Neuronal stem cell (in vitro differentiated cells): ENCODE results near the gene CD200. TPM values are rescaled to one million over a fixed set of nuclear protein-coding genes. Genes with fewer than 3 reads are reported as not detected.

Experiments used
- DNase-seq: peaks from one replicate; pipeline ENCODE4 v3.0.0-alpha.2; 2013; ENCODE audit warnings: low spot score
- H2AFZ ChIP-seq: one replicate; pipeline ENCODE4 v1.6.1; 2013; ENCODE audit warnings: mild to moderate bottlenecking, low read length, inconsistent platforms
- H2AK5ac ChIP-seq: 2 replicates; pipeline ENCODE4 v1.6.1; 2013; ENCODE audit warnings: low read depth, mild to moderate bottlenecking, inconsistent platforms, low read length, moderate library complexity, mixed read lengths
- H2BK120ac ChIP-seq: 2 replicates; pipeline ENCODE4 v1.6.1; 2013; ENCODE audit warnings: low read depth, mild to moderate bottlenecking, inconsistent platforms, low read length, moderate library complexity, mixed read lengths
- H2BK12ac ChIP-seq: one replicate; pipeline ENCODE4 v1.6.1; 2013; ENCODE audit warnings: low read length, inconsistent platforms
- H2BK15ac ChIP-seq: 2 replicates; pipeline ENCODE4 v1.6.1; 2013; ENCODE audit warnings: mild to moderate bottlenecking, low read length, inconsistent platforms, mixed read lengths
- H2BK5ac ChIP-seq: one replicate; pipeline ENCODE4 v1.6.1; 2013; ENCODE audit warnings: inconsistent platforms, mild to moderate bottlenecking, low read length, moderate library complexity
- H3K14ac ChIP-seq: one replicate; pipeline ENCODE4 v1.6.1; 2013; ENCODE audit warnings: low read length, inconsistent platforms
- H3K18ac ChIP-seq: 2 replicates; pipeline ENCODE4 v1.6.1; 2013; ENCODE audit warnings: low read length, inconsistent platforms
- H3K23ac ChIP-seq: 2 replicates; pipeline ENCODE4 v1.6.1; 2013; ENCODE audit warnings: low read depth, mild to moderate bottlenecking, mixed read lengths, low read length, inconsistent platforms; ENCODE audit not compliant: poor library complexity
- H3K27ac ChIP-seq: replicated peaks from 3 replicates; pipeline ENCODE4 v1.5.1; 2013; ENCODE audit warnings: low read length, inconsistent platforms
- H3K27me3 ChIP-seq, 3 experiments: 2 replicates each; pipeline ENCODE4 v1.6.1; 2013; ENCODE audit warnings: low read length in 3 of 3, mild to moderate bottlenecking in 2 of 3, inconsistent platforms in 1 of 3, low read depth in 1 of 3, mixed read lengths in 1 of 3, moderate library complexity in 1 of 3; ENCODE audit not compliant: control insufficient read depth in 3 of 3, insufficient read depth in 3 of 3
- H3K36me3 ChIP-seq, 2 donors: replicated peaks in 1 of 2; 2 replicates each; pipeline ENCODE4 v1.6.1; 2013; ENCODE audit warnings: low read length in 2 of 2; ENCODE audit not compliant: control insufficient read depth in 2 of 2, insufficient read depth in 2 of 2
- H3K4ac ChIP-seq: 2 replicates; pipeline ENCODE4 v1.6.1; 2013; ENCODE audit warnings: inconsistent platforms, mild to moderate bottlenecking, low read length, moderate library complexity
- H3K4me1 ChIP-seq, 2 donors: 1 replicate in 1 of 2; 2 replicates in 1 of 2; pipeline ENCODE4 v1.6.1; 2013; ENCODE audit warnings: low read length in 2 of 2, low read depth in 1 of 2; ENCODE audit not compliant: control insufficient read depth in 2 of 2, insufficient read depth in 1 of 2
- H3K4me2 ChIP-seq: one replicate; pipeline ENCODE4 v1.6.1; 2013; ENCODE audit warnings: mild to moderate bottlenecking, low read length, inconsistent platforms; ENCODE audit not compliant: insufficient read depth, poor library complexity, severe bottlenecking
- H3K4me3 ChIP-seq, 2 donors: 2 replicates each; pipeline ENCODE4 v1.5.1; 2013; ENCODE audit warnings: low read length in 2 of 2, mild to moderate bottlenecking in 2 of 2, inconsistent platforms in 1 of 2, moderate library complexity in 1 of 2
- H3K79me1 ChIP-seq: one replicate; pipeline ENCODE4 v1.6.1; 2013; ENCODE audit warnings: low read depth, mild to moderate bottlenecking, inconsistent platforms, low read length, moderate library complexity
- H3K9ac ChIP-seq: one replicate; pipeline ENCODE4 v1.6.1; 2013; ENCODE audit warnings: mild to moderate bottlenecking, low read depth, low read length, inconsistent platforms; ENCODE audit not compliant: poor library complexity
- H3K9me3 ChIP-seq, 2 donors: replicated peaks in 1 of 2; 2 replicates each; pipeline versions ENCODE3 to v1.6.1; 2013; ENCODE audit warnings: low read length in 2 of 2, mild to moderate bottlenecking in 2 of 2, inconsistent platforms in 1 of 2, low read depth in 1 of 2, mixed read lengths in 1 of 2, moderate library complexity in 1 of 2; ENCODE audit not compliant: control insufficient read depth in 2 of 2, insufficient read depth in 1 of 2
- H4K8ac ChIP-seq: one replicate; pipeline ENCODE4 v1.6.1; 2013; ENCODE audit warnings: low read depth, mild to moderate bottlenecking, inconsistent platforms, low read length, moderate library complexity
- H4K91ac ChIP-seq: one replicate; pipeline ENCODE4 v1.6.1; 2013; ENCODE audit warnings: low read length, low read depth, mild to moderate bottlenecking, inconsistent platforms; ENCODE audit not compliant: poor library complexity
- WGBS, 2 donors: extraction: QIAGEN DNeasy Blood & Tissue Kit; methylation state at CpG; one replicate each; pipeline ENCODE4 v1.1.7; 2013; ENCODE audit warnings: missing lambda C conversion rate in 2 of 2, mixed read lengths in 1 of 2; ENCODE audit not compliant: insufficient read length in 2 of 2, insufficient replicate concordance in 1 of 2; ENCODE audit errors: extremely low coverage in 2 of 2; 5-methylcytosine and 5-hydroxymethylcytosine counted together
- polyA plus RNA-seq, 2 experiments: library from polyadenylated mRNA; stranded (reverse); fragments of 200-250 nt; gene quantifications; one replicate each; pipeline ENCODE4 v1.2.3, GENCODE V29; 2013

The CD200 gene
- polyA plus RNA-seq (2013, experiment 1 of 2), result 82.5 TPM
- 81.2 TPM for polyA plus RNA-seq (2013, experiment 2 of 2)

GRCh38 chr3:112333002-112333380 is at the start of gene CD200:
Gene CD200, plus strand, starts transcription at chr3:112333156. Its CDS starts 57 bp downstream, at chr3:112333213.
- no peak within 1 kb of the TSS for H4K8ac ChIP-seq
- no peak within 1 kb of the TSS for H2BK12ac ChIP-seq
- peak within 1 kb of the TSS; percentile 64 to 94 for H3K4me3 ChIP-seq
- no peak within 1 kb of the TSS for H2BK15ac ChIP-seq
- H2BK5ac ChIP-seq, result peak within 1 kb of the TSS; percentile 97
- peak within 1 kb of the TSS; percentile 56 for H3K4me2 ChIP-seq
- H3K4ac ChIP-seq, result peak within 1 kb of the TSS; percentile 42
- H3K27me3 ChIP-seq, result no peaks in the 10 kb centered on the region
- H3K27ac ChIP-seq, result peak within 1 kb of the TSS; percentile 86
- no peak within 1 kb of the TSS for H2AK5ac ChIP-seq
- H3K79me1 ChIP-seq, result no peaks in the 10 kb centered on the region
- peak within 1 kb of the TSS; percentile 79 for H3K14ac ChIP-seq
- peaks cover 0 to 5% of the 10 kb centered on the region in 2 donors for H3K9me3 ChIP-seq
- peak within 1 kb of the TSS; percentile 88 for H3K23ac ChIP-seq
- H4K91ac ChIP-seq, result peak within 1 kb of the TSS; percentile 59
- WGBS, 2 donors, result no CpG with 5 or more reads among the region's 28 CpGs
- peak; percentile 56 for DNase-seq
- peak within 1 kb of the TSS; percentile 94 for H3K18ac ChIP-seq
- H3K9ac ChIP-seq, result peak within 1 kb of the TSS; percentile 98
- H3K36me3 ChIP-seq, result peaks cover 0 to 23% of the 10 kb centered on the region in 2 donors
- peak within 1 kb of the TSS; percentile 95 for H2AFZ ChIP-seq
- H3K4me1 ChIP-seq, result peaks cover 2 to 7% of the 10 kb centered on the region in 2 donors
- H2BK120ac ChIP-seq, result no peak within 1 kb of the TSS

GRCh38 chr3:112289011-112289410 is 43.9 kb upstream of the CD200 start:
- H3K4ac ChIP-seq, result no peak overlapping the region
- H3K18ac ChIP-seq, result no peak overlapping the region
- H2AFZ ChIP-seq, result no peak overlapping the region
- H3K9me3 ChIP-seq, result peaks cover 0 to 3% of the 10 kb centered on the region in 2 donors
- H3K4me2 ChIP-seq, result no peak overlapping the region
- no peak overlapping the region for H4K91ac ChIP-seq
- peaks cover 0 to 5% of the 10 kb centered on the region in 2 donors for H3K4me1 ChIP-seq
- no peaks in the 10 kb centered on the region for H3K36me3 ChIP-seq
- no peak overlapping the region for H2BK5ac ChIP-seq
- no peak overlapping the region for H3K23ac ChIP-seq
- WGBS, 2 donors, result no CpG with 5 or more reads among the region's 4 CpGs
- H2BK15ac ChIP-seq, result no peak overlapping the region
- H3K9ac ChIP-seq, result no peak overlapping the region
- H2BK12ac ChIP-seq, result no peak overlapping the region
- no peak overlapping the region for H3K14ac ChIP-seq
- H2AK5ac ChIP-seq, result no peak overlapping the region
- H3K27me3 ChIP-seq, result peaks cover 0 to 2% (median 0%) of the 10 kb centered on the region in 3 experiments
- H4K8ac ChIP-seq, result no peak overlapping the region
- no peaks in the 10 kb centered on the region for H3K79me1 ChIP-seq
- H2BK120ac ChIP-seq, result no peak overlapping the region
- no peak overlapping the region for H3K27ac ChIP-seq
- no peak overlapping the region for H3K4me3 ChIP-seq
- no peak for DNase-seq

GRCh38 chr3:112293368-112294321 is 39.3 kb upstream of the CD200 start, which contains the start of gene SLC9C1:
Gene SLC9C1, minus strand, starts transcription at chr3:112294216. Its CDS starts 7,425 bp downstream, at chr3:112286791.
- Histone ChIP-seq H2BK12ac (no peak within 1 kb of the TSS), H3K27me3 (peaks cover 0 to 2% (median 0%) of the 10 kb centered on the region in 3 experiments), H3K23ac (no peak within 1 kb of the TSS), H3K4ac (no peak within 1 kb of the TSS), H3K9ac (no peak within 1 kb of the TSS), H2BK120ac (no peak within 1 kb of the TSS), H3K36me3 (no peaks in the 10 kb centered on the region), H4K91ac (no peak within 1 kb of the TSS), H3K14ac (no peak within 1 kb of the TSS), H2AFZ (peak within 1 kb of the TSS; percentile 87), H3K9me3 (peaks cover 0 to 7% of the 10 kb centered on the region in 2 donors), H2AK5ac (no peak within 1 kb of the TSS), H3K4me3 (peak within 1 kb of the TSS in 1 of 2 donors; percentile 42), H3K79me1 (no peaks in the 10 kb centered on the region), H2BK15ac (no peak within 1 kb of the TSS), H2BK5ac (no peak within 1 kb of the TSS), H3K4me1 (peaks cover 0 to 6% of the 10 kb centered on the region in 2 donors), H3K27ac (peak within 1 kb of the TSS; percentile 64), H3K4me2 (peak within 1 kb of the TSS; percentile 22), H3K18ac (peak within 1 kb of the TSS; percentile 80), H4K8ac (no peak within 1 kb of the TSS)
- no CpG with 5 or more reads among the region's 15 CpGs for WGBS, 2 donors
- DNase-seq, result peak; percentile 56

DNA sequence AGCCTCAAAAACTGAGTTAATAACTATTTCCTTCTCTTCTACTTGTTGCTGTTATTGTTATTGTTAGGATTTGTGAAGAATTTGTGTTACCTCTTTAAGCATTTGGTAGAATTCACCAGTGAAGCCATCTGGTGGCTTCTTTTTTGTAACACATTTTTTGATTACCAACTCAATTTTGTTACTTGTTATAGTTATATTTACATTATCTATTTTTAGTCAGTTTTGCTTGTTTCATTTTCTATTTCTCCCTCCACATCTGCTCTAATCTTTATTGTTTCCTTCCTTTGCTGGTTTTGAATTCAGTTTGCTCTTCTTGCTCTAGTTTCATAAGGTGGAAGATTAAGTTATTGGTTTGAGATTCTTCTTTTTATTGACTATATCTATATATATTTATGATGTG is 35.2 kb upstream of the CD200 start:
- Histone ChIP-seq H3K4ac (no peak overlapping the region), H2AFZ (no peak overlapping the region), H3K4me2 (no peak overlapping the region), H2BK120ac (no peak overlapping the region), H3K9me3 (peaks cover 0 to 23% of the 10 kb centered on the region in 2 donors), H3K14ac (no peak overlapping the region), H3K18ac (no peak overlapping the region), H2BK5ac (no peak overlapping the region), H3K23ac (no peak overlapping the region), H2BK15ac (no peak overlapping the region), H3K4me3 (no peak overlapping the region), H3K9ac (no peak overlapping the region), H3K79me1 (no peaks in the 10 kb centered on the region), H4K8ac (no peak overlapping the region), H3K27me3 (no peaks in the 10 kb centered on the region), H2BK12ac (no peak overlapping the region), H3K4me1 (peaks cover 10 to 12% of the 10 kb centered on the region in 2 donors), H2AK5ac (no peak overlapping the region), H4K91ac (no peak overlapping the region), H3K36me3 (no peaks in the 10 kb centered on the region), H3K27ac (no peak overlapping the region)
- no peak for DNase-seq
